Measurements from ENCODE around the gene FALEC. TPM values are rescaled to one million over a fixed set of nuclear protein-coding genes. Genes with fewer than 3 reads are reported as not detected.
A peak's percentile ranks its signal among the peaks of the same experiment; 100 is the strongest.
"Not testable (repeated sequence)": the region's sequence is repeated elsewhere in the genome, so short reads cannot be mapped to it uniquely, and the experiment has no call there.

Gene FALEC
- total RNA-seq, 1 donor, result not detected

- not testable (repeated sequence) for H3K4me3 ChIP-seq (ENCODE audit: low read length); H3K27me3 ChIP-seq (ENCODE audit: insufficient read depth, low read length); H3K9me3 ChIP-seq (ENCODE audit: low read depth, low read length)
- H3K4me1 ChIP-seq (ENCODE audit: insufficient read depth, low read length), result peaks cover 92% of the 10 kb centered on the region
Observed at GRCh38 chr1:150565240-150565991, 49.9 kb downstream of the FALEC start.

GRCh38 chr1:150566589-150567340 lies 51.2 kb downstream of the FALEC start:
- Histone ChIP-seq H3K4me1 (ENCODE audit: insufficient read depth, low read length) (peaks cover 99% of the 10 kb centered on the region), H3K4me3 (ENCODE audit: low read length) (no peak overlapping the region), H3K27me3 (ENCODE audit: insufficient read depth, low read length) (no peaks in the 10 kb centered on the region), H3K9me3 (ENCODE audit: low read depth, low read length) (no peaks in the 10 kb centered on the region)

- Histone ChIP-seq H3K4me1 (ENCODE audit: insufficient read depth, low read length) (peaks cover 99% of the 10 kb centered on the region), H3K9me3 (ENCODE audit: low read depth, low read length) (no peaks in the 10 kb centered on the region), H3K27me3 (ENCODE audit: insufficient read depth, low read length) (no peaks in the 10 kb centered on the region), H3K4me3 (ENCODE audit: low read length) (peak overlapping the region; percentile 22)
Observed at GRCh38 chr1:150567341-150567716, 51.8 kb downstream of the FALEC start.

GRCh38 chr1:150567717-150568593 lies 52.4 kb downstream of the FALEC start:
- H3K4me3 ChIP-seq (ENCODE audit: low read length), result peak overlapping the region; percentile 22
- H3K9me3 ChIP-seq (ENCODE audit: low read depth, low read length), result no peaks in the 10 kb centered on the region
- H3K27me3 ChIP-seq (ENCODE audit: insufficient read depth, low read length), result no peaks in the 10 kb centered on the region

GRCh38 chr1:150568594-150568966 lies 53.0 kb downstream of the FALEC start:
- H3K4me1 ChIP-seq (ENCODE audit: insufficient read depth, low read length), result peaks cover 99% of the 10 kb centered on the region
- H3K27me3 ChIP-seq (ENCODE audit: insufficient read depth, low read length), result no peaks in the 10 kb centered on the region
- no peaks in the 10 kb centered on the region for H3K9me3 ChIP-seq (ENCODE audit: low read depth, low read length)
- peak overlapping the region; percentile 22 for H3K4me3 ChIP-seq (ENCODE audit: low read length)

More at GRCh38 chr1:150567717-150568593, 52.4 kb downstream of the FALEC start:
- H3K4me1 ChIP-seq (ENCODE audit: insufficient read depth, low read length), result peaks cover 99% of the 10 kb centered on the region

GRCh38 chr1:150572918-150573647 lies 57.5 kb downstream of the FALEC start:
- Histone ChIP-seq H3K9me3 (ENCODE audit: low read depth, low read length) (no peaks in the 10 kb centered on the region), H3K4me1 (ENCODE audit: insufficient read depth, low read length) (peaks cover 79% of the 10 kb centered on the region), H3K4me3 (ENCODE audit: low read length) (peak overlapping the region; percentile 5), H3K27me3 (ENCODE audit: insufficient read depth, low read length) (no peaks in the 10 kb centered on the region)

GRCh38 chr1:150573648-150574071 lies 58.1 kb downstream of the FALEC start:
- Histone ChIP-seq H3K4me1 (ENCODE audit: insufficient read depth, low read length) (peaks cover 73% of the 10 kb centered on the region), H3K4me3 (ENCODE audit: low read length) (peak overlapping the region; percentile 5)
- H3K9me3 ChIP-seq (ENCODE audit: low read depth, low read length); H3K27me3 ChIP-seq (ENCODE audit: insufficient read depth, low read length): not testable (repeated sequence)

- Histone ChIP-seq H3K4me1 (ENCODE audit: insufficient read depth, low read length) (peaks cover 65% of the 10 kb centered on the region), H3K27me3 (ENCODE audit: insufficient read depth, low read length) (no peaks in the 10 kb centered on the region), H3K4me3 (ENCODE audit: low read length) (peak overlapping the region; percentile 87), H3K9me3 (ENCODE audit: low read depth, low read length) (no peaks in the 10 kb centered on the region)
Observed at GRCh38 chr1:150574260-150575071, 58.9 kb downstream of the FALEC start.

- H3K9me3 ChIP-seq (ENCODE audit: low read depth, low read length), result no peaks in the 10 kb centered on the region
- no peaks in the 10 kb centered on the region for H3K27me3 ChIP-seq (ENCODE audit: insufficient read depth, low read length)
- peaks cover 62% of the 10 kb centered on the region for H3K4me1 ChIP-seq (ENCODE audit: insufficient read depth, low read length)
- H3K4me3 ChIP-seq (ENCODE audit: low read length), result peak overlapping the region; percentile 87
Observed at GRCh38 chr1:150575072-150575489, 59.5 kb downstream of the FALEC start.

- no peaks in the 10 kb centered on the region for H3K9me3 ChIP-seq (ENCODE audit: low read depth, low read length)
- peaks cover 61% of the 10 kb centered on the region for H3K4me1 ChIP-seq (ENCODE audit: insufficient read depth, low read length)
- H3K4me3 ChIP-seq (ENCODE audit: low read length), result peak overlapping the region; percentile 87
- no peaks in the 10 kb centered on the region for H3K27me3 ChIP-seq (ENCODE audit: insufficient read depth, low read length)
Observed at GRCh38 chr1:150575518-150576366, 60.2 kb downstream of the FALEC start.

- H3K9me3 ChIP-seq (ENCODE audit: low read depth, low read length), result no peaks in the 10 kb centered on the region
- H3K4me3 ChIP-seq (ENCODE audit: low read length), result peak overlapping the region; percentile 87
- no peaks in the 10 kb centered on the region for H3K27me3 ChIP-seq (ENCODE audit: insufficient read depth, low read length)
- H3K4me1 ChIP-seq (ENCODE audit: insufficient read depth, low read length), result peaks cover 57% of the 10 kb centered on the region
Observed at GRCh38 chr1:150576367-150576711, 60.8 kb downstream of the FALEC start.

GRCh38 chr1:150576794-150577556 lies 61.4 kb downstream of the FALEC start:
- Histone ChIP-seq H3K4me1 (ENCODE audit: insufficient read depth, low read length) (peaks cover 56% of the 10 kb centered on the region), H3K4me3 (ENCODE audit: low read length) (peak overlapping the region; percentile 87), H3K9me3 (ENCODE audit: low read depth, low read length) (no peaks in the 10 kb centered on the region)

More at GRCh38 chr1:150576794-150577556, 61.4 kb downstream of the FALEC start:
- H3K27me3 ChIP-seq (ENCODE audit: insufficient read depth, low read length), result no peaks in the 10 kb centered on the region

Measured in mononuclear cell (primary cell).